Keratinocyte (primary cell): Measurements from ENCODE around the gene MTUS2. TPM values are rescaled to one million over a fixed set of nuclear protein-coding genes. Genes with fewer than 3 reads are reported as not detected.

ENCODE experiments used
- DNase-seq: peaks from one replicate; pipeline ENCODE4 v3.0.0-alpha.2; 2011; ENCODE audit warnings: low read depth, missing footprints, low spot score
- FAIRE-seq: peaks from 2 replicates; lab custom pipeline; 2011; peaks lifted over from hg19 to GRCh38; lab: Jason Lieb, UNC
- H2AFZ ChIP-seq: 2 replicates; pipeline ENCODE4 v1.6.0; 2012; ENCODE audit warnings: low read length, control low read depth, inconsistent platforms; ENCODE audit not compliant: control insufficient read depth
- H3K27ac ChIP-seq: 2 replicates; pipeline ENCODE4 v1.5.1; 2011; ENCODE audit warnings: low read length; ENCODE audit not compliant: control insufficient read depth, insufficient read depth
- H3K27me3 ChIP-seq: 3 replicates; pipeline ENCODE4 v1.6.0; 2011; ENCODE audit warnings: low read length; ENCODE audit not compliant: control insufficient read depth, insufficient read depth; ENCODE audit errors: extremely low read depth
- H3K36me3 ChIP-seq, 2 experiments: 2 replicates in 1 of 2; 3 replicates in 1 of 2; pipeline ENCODE4 v1.5.1; 2011; ENCODE audit warnings: low read length in 2 of 2, mild to moderate bottlenecking in 1 of 2; ENCODE audit not compliant: control insufficient read depth in 2 of 2, insufficient read depth in 2 of 2; ENCODE audit errors: extremely low read depth in 1 of 2
- H3K4me1 ChIP-seq: 3 replicates; pipeline ENCODE4 v1.5.1; 2011; ENCODE audit warnings: low read length; ENCODE audit not compliant: control insufficient read depth, insufficient read depth; ENCODE audit errors: extremely low read depth
- H3K4me2 ChIP-seq: 3 replicates; pipeline ENCODE4 v1.6.0; 2011; ENCODE audit warnings: low read depth, low read length; ENCODE audit not compliant: control insufficient read depth, insufficient read depth; ENCODE audit errors: extremely low read depth
- H3K4me3 ChIP-seq, 3 experiments: fragments of 200-600 bp in 1 of 3; sonication (generic) in 1 of 3; 2 replicates in 2 of 3; 3 replicates in 1 of 3; pipeline ENCODE4 v1.5.1; 2011 to 2016; ENCODE audit warnings: low read length in 3 of 3, mild to moderate bottlenecking in 3 of 3, control low read depth in 2 of 3, inconsistent platforms in 1 of 3, low read depth in 1 of 3, mixed read lengths in 1 of 3, mixed run types in 1 of 3, moderate library complexity in 1 of 3; ENCODE audit not compliant: control insufficient read depth in 2 of 3, insufficient read depth in 2 of 3; ENCODE audit errors: extremely low read depth in 1 of 3
- H3K79me2 ChIP-seq: 2 replicates; pipeline ENCODE4 v1.6.0; 2012; ENCODE audit warnings: low read length; ENCODE audit not compliant: control insufficient read depth, insufficient read depth
- H3K9ac ChIP-seq: 3 replicates; pipeline ENCODE4 v1.6.0; 2011; ENCODE audit warnings: low read length; ENCODE audit not compliant: control insufficient read depth, insufficient read depth; ENCODE audit errors: extremely low read depth
- H3K9me1 ChIP-seq: 3 replicates; pipeline ENCODE4 v1.6.0; 2011; ENCODE audit warnings: low read length; ENCODE audit not compliant: control insufficient read depth, insufficient read depth; ENCODE audit errors: extremely low read depth
- H3K9me3 ChIP-seq: 2 replicates; pipeline ENCODE4 v1.5.1; 2012; ENCODE audit warnings: low read depth, low read length; ENCODE audit not compliant: control insufficient read depth
- H4K20me1 ChIP-seq: 3 replicates; pipeline ENCODE4 v1.6.0; 2011; ENCODE audit warnings: low read length; ENCODE audit not compliant: control insufficient read depth, insufficient read depth; ENCODE audit errors: extremely low read depth
- EZH2 ChIP-seq: IDR thresholded peaks from one replicate; pipeline ENCODE4 v1.6.1; 2012; ENCODE audit warnings: inconsistent platforms, mild to moderate bottlenecking, low read length, moderate library complexity
- dilution Hi-C: fragments of 300-500 bp; cut with MboI; formaldehyde crosslinking; loops from one replicate; pipeline ENCODE4 v1.7.0; 2020; ENCODE audit warnings: low sequenced_read_pairs; ENCODE audit not compliant: extremely low pct_ligation_motif_present
- polyA plus RNA-seq, 5 experiments: library from polyadenylated mRNA; depleted of rRNA in 3 of 5; stranded (reverse) in 3 of 5; stranded (forward) in 1 of 5; unstranded in 1 of 5; fragments of >200 nt; gene quantifications; 1 replicate in 1 of 5; 2 replicates in 3 of 5; 3 replicates in 1 of 5; pipeline versions ENCODE4 v1.2.1 to v1.2.3, GENCODE V29; 2011 to 2012; ENCODE audit warnings: missing spikeins in 2 of 5, low read depth in 1 of 5, low replicate concordance in 1 of 5
- TF ChIP-seq, protein P1 (sequence below), 3 experiments: IDR thresholded peaks in 1 of 3; conservative IDR thresholded peaks in 1 of 3; optimal IDR thresholded peaks in 1 of 3; 2 replicates in 2 of 3; 3 replicates in 1 of 3; pipeline versions ENCODE3 to v1.5.1; 2011; ENCODE audit warnings: low read length in 3 of 3, mild to moderate bottlenecking in 3 of 3, moderate library complexity in 2 of 3, control low read depth in 1 of 3, inconsistent platforms in 1 of 3; ENCODE audit not compliant: insufficient read depth in 2 of 3; ENCODE audit errors: extremely low read depth in 1 of 3

The MTUS2 gene
- polyA plus RNA-seq, 1 donor (not counting 4 experiments of a cell fraction or from before 2014, with no cell fraction given) = 0.17 TPM

DNA sequence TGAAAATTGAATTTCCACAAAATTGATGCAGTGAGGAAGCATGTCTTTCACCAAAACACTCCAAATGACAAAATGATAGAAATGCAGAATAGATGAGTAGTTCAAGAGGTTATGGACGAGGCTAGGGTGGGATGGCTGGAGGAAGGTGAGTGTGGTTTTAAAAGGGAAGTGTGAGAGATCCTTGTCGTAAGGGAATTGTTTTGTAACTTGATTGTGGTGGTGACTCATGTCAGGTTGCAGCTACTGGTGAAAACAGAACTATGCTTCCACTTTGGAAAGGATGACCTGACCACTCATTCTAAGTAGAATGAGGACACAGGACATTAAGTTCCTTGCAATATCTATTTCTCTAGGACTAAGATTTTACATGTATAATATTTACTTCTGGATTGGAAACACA, 345.7 kb downstream of the MTUS2 start:
- FAIRE-seq = no peak
- DNase-seq = no peak
- Histone ChIP-seq H3K9me3 (no peaks in the 10 kb centered on the region), H4K20me1 (no peaks in the 10 kb centered on the region), H3K9ac (no peak overlapping the region), H3K4me2 (no peak overlapping the region), H3K36me3 (no peaks in the 10 kb centered on the region), H3K27me3 (no peaks in the 10 kb centered on the region), H3K4me3 (no peak overlapping the region), H3K79me2 (no peaks in the 10 kb centered on the region), H2AFZ (no peak overlapping the region), H3K27ac (no peak overlapping the region), H3K4me1 (no peaks in the 10 kb centered on the region), H3K9me1 (no peaks in the 10 kb centered on the region)
- TF ChIP-seq, protein P1, sequence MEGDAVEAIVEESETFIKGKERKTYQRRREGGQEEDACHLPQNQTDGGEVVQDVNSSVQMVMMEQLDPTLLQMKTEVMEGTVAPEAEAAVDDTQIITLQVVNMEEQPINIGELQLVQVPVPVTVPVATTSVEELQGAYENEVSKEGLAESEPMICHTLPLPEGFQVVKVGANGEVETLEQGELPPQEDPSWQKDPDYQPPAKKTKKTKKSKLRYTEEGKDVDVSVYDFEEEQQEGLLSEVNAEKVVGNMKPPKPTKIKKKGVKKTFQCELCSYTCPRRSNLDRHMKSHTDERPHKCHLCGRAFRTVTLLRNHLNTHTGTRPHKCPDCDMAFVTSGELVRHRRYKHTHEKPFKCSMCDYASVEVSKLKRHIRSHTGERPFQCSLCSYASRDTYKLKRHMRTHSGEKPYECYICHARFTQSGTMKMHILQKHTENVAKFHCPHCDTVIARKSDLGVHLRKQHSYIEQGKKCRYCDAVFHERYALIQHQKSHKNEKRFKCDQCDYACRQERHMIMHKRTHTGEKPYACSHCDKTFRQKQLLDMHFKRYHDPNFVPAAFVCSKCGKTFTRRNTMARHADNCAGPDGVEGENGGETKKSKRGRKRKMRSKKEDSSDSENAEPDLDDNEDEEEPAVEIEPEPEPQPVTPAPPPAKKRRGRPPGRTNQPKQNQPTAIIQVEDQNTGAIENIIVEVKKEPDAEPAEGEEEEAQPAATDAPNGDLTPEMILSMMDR (optimal IDR thresholded peaks at IDR 0.05 in 1 of 3, IDR thresholded peaks at IDR 0.05 in 1 of 3, conservative IDR thresholded peaks at IDR 0.05 in 1 of 3; ENCODE audit: extremely low read depth in 1 of 3, insufficient read depth in 2 of 3, low read length in 3 of 3) = no peak
- TF ChIP-seq EZH2 = no peak
- dilution Hi-C loops = no loop called here

DNA sequence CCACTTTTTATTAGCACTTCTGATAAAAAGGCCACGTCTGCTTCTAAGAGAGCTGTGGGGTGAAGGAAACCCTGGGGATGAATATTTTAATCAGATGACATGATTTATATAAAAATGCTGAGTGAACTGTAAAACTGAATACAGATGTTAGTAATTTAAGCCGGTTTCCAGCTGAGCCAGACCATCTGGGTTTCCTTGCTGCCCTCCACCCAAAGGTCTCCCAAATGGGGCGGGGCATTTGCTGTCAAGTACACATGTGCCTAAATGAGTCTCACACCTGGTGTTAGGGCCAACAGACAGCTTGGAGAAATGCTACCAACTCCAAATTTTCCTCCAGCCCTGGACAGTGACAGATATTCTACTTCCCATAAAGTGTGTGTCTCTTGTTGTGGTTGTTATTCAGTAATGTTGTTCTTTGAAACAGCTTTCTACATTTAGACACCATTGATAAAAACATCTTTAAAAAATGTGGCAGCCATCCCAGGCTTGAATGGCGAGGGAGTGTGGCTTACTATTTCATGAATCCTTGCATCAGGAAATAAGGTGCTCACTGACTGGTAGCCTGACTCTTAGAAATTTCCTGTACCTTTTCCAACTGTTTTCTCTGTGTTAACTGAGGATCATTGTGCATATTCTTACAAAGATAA, 350.4 kb downstream of the MTUS2 start:
- H4K20me1 ChIP-seq = no peaks in the 10 kb centered on the region
- dilution Hi-C loops = no loop called here
- no peaks in the 10 kb centered on the region for H3K4me1 ChIP-seq
- no peaks in the 10 kb centered on the region for H3K79me2 ChIP-seq
- no peak overlapping the region for H2AFZ ChIP-seq
- DNase-seq = no peak
- no peak overlapping the region for H3K27ac ChIP-seq
- no peak overlapping the region for H3K4me3 ChIP-seq
- no peaks in the 10 kb centered on the region for H3K9me3 ChIP-seq
- no peak overlapping the region for H3K9ac ChIP-seq
- H3K36me3 ChIP-seq = no peaks in the 10 kb centered on the region
- H3K4me2 ChIP-seq = no peak overlapping the region
- no peak for FAIRE-seq
- no peaks in the 10 kb centered on the region for H3K9me1 ChIP-seq
- H3K27me3 ChIP-seq = no peaks in the 10 kb centered on the region
- TF ChIP-seq, protein P1 (optimal IDR thresholded peaks at IDR 0.05 in 1 of 3, IDR thresholded peaks at IDR 0.05 in 1 of 3, conservative IDR thresholded peaks at IDR 0.05 in 1 of 3; ENCODE audit: extremely low read depth in 1 of 3, insufficient read depth in 2 of 3, low read length in 3 of 3) = no peak
- TF ChIP-seq EZH2 = no peak
